Stimulated activated CD4-positive, alpha-beta T cell treated with anti-CD3 and anti-CD28 coated beads, Interleukin-2, amount 100 ng/mL, for 24 hours (primary cell): ENCODE results near the gene FIBP.
"Not testable (repeated sequence)": the region's sequence is repeated elsewhere in the genome, so short reads cannot be mapped to it uniquely, and the experiment has no call there.

Experiments
- DNase-seq, 2 donors: peaks; one replicate each; pipeline ENCODE4 v3.0.0-alpha.2; 2020

FIBP gene

DNA sequence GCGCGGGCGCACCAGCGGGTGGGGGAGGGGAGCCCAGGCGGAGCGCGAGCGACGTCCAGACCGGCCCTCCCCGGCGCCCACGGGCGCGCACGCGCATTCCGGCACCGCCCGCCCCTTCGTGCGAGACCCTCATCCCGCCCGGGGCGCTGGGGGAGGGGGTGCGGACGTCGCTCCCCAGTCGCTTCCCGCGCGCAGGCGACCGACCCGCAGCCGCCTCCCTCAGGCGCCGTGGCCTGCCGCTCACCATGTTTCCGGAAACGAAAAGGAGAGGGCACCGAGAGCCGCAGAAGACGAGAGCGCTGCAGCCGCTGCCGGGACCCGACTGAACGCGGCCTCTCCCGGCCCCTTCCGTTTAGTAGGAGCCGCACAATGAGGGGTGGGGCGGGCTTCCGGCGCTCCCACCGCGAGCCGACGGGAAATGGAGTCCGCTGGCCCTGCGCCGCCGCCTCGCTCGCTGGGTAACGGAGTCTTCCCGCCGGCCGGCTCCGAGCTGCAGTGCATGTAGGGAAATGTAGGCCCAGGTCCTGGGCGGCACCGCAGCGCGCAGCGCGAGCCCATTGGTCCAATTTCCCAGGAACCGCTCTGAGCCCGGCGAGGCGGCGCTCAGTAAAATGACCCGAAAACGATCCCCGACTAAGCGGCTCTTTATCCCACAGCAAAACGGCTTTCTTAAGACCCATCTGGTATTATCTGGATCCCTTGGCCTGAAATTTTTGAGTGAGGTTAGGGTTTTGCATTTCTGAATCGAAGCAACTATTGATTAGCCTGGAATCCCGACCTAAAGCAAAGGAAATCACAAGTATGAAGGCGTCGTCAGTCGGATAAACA, 30.2 kb downstream of the FIBP start, which contains the start of gene CFL1:
TSS of gene CFL1 (minus strand) at position 328 of the 828 bp plus-strand sequence. CDS start at position 247, 81 bp downstream.
- peak; percentile 96 to 97 for DNase-seq

DNA sequence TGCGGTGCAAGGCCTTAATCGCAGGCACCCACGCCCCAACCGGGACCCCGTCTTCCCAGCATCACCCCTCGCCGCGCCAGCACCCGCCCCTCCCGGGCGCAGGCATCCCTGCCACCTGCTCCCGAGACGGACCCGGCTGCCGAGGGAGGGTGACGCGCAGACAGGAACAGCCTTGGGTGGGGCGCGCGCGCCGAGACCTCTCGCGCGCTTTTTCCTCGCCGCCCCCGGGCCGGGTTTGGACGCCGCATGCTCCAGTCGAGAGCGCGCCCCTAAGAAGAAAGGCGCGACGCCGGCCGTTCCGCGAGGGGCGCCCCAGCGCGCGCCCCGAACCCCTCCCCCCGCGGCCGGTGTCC, 30.8 kb downstream of the FIBP start:
- peak in 1 of 2 donors; percentile 70 for DNase-seq

DNA sequence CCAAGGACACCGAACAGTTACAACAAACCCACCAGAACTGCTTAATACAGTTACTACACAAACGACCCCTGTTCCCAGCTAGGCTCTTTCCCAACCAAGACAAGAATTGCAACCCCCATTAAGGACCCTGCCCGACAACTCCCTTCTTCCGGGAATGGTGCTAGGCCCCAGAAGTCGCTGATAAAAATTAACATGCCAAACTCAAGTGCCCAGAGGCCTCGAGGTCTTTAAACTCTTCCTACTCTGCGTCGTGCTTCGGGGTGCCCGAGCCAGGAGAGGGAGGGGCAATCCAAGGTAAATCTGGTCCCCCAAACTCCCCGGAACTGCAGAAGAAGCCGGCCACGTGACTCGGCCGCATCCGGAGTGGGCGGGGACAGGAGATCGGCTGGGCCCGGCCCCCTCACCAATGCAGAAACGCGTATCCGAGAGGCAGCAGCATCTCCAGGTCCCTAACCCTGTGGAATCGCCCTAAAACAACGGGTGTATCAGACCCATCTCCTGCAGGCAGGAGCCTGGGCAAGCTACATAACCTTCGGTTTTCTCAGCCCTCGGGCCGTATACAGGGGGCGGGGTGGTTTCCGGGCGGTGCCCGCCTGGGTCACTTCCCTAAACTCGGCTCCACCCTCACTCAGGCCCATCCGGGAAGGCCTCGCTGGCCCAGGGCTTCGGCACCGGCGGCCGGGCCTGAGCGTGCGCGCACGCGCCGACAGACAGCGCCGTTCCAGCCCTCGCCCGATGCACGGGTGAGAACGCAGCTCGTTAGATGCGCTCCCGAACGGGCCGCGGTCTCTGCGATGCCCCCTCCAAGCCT, 31.4 kb downstream of the FIBP start:
- peak; percentile 86 for DNase-seq

DNA sequence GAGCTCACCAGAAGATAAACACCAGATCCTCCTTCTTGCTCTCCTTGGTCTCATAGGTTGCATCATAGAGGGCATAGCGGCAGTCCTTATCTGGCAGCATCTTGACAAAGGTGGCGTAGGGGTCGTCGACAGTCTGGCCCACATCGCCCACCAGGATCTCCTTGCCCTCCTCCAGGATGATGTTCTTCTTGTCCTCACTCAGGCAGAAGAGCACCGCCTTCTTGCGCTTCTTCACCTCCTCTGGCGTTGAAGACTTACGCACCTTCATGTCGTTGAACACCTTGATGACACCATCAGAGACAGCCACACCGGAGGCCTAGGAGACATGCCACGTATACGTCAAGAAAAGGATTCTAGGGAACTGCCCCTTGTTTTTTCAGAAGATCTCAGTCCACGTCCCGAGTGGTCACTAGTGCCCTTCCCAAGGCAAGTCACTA, 32.3 kb downstream of the FIBP start:
- peak in 1 of 2 donors; percentile 17 for DNase-seq

DNA sequence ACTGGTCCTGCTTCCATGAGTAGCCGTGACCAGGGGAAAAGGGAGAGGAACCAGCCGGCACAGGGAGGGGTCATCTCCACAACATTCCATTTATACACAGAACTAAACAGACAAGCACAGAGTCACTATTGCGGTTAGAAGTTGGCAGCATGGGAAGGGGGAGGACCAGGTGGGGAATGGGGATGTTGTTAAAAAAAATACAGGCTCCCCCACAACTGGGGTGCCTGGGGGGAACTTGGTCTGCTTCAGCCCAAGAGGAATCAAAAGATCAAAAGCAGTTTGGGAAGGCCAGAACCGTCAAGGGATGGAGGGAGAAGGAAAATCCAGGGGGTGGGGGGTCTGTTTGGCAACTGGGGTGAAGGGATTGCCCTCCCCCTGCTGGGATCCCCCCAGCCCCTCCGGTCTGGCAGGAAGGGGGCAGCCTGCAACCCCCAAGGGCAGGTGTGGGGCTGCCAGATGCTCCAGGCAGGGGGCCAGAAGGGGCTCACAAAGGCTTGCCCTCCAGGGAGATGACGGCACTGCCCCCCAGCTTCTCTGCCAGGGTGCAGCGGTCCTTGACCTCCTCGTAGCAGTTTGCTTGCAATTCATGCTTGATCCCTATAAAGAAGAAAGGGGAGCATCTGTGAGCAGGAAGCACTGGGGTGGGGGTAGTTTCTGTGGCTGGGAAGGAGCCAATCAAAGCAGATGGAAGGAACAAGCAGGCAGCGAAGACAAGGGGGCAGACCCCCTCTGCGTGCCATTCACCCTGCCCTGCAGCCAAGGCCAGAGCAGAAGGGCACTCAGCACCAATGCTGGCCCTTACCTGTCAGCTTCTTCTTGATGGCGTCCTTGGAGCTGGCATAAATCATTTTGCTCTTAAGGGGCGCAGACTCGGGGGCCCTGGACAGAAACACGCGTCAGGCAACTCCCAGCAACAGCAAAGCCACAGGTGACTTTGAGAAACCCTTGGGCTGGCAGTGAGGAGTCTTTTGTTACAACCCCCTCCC, 33.1 kb downstream of the FIBP start:
- peak in 1 of 2 donors; percentile 15 for DNase-seq

DNA sequence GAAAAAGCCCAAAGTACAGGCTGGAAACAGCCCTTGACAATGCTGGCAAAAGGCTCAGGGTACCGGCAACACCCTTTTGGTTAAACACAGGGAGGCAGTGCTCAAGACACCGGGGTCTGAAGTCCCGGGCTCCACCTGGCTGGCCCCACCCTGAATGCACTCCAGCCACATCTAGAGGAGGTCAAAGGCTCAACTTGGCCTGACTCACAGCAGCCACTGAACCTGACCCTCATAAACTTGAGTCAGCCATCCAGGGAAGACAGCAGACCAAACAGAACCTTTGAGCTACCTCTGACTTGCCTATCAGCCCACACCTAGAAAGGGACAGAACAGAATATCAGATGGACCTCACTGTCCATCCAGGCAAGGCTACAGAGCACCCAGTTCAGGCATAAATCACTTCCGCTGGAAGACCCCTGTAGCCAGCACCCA, 34.1 kb downstream of the FIBP start:
- DNase-seq: peak in 1 of 2 donors; percentile 15

DNA sequence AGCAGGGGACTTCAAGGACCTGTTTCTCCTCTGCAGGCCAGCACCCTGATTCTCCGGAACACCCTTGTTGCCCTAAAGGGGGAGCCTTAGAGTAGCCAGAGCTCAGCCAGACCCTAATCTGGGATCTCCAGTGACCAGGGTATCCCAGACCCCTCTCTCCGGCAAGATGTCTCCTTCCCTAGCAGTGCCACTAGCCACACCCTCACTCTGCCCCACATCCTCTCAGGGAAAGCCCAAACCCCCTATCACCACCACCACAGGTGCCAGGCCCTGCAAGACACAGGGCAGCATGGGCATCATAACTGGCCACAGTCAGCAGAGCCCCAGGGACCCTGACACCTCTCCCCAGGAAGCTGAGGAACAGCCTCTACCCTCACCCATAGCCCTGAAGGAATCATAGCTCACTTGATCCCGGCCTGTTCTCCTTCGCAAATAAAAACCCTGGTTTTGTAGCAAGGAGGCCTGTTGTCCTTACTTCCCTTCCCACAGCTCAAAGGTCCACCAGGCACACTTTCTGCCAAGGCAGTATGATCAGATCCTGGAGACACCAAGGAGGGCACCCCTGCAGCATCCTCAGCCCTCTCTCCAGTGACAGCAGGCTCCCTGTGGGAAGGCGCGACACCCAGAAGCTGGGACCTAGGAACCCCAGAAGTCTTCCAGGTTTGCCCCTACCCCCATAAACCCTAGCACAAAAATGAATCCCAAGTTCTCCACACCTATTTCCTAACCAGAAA, 34.9 kb downstream of the FIBP start:
- peak in 1 of 2 donors; percentile 16 for DNase-seq

DNA sequence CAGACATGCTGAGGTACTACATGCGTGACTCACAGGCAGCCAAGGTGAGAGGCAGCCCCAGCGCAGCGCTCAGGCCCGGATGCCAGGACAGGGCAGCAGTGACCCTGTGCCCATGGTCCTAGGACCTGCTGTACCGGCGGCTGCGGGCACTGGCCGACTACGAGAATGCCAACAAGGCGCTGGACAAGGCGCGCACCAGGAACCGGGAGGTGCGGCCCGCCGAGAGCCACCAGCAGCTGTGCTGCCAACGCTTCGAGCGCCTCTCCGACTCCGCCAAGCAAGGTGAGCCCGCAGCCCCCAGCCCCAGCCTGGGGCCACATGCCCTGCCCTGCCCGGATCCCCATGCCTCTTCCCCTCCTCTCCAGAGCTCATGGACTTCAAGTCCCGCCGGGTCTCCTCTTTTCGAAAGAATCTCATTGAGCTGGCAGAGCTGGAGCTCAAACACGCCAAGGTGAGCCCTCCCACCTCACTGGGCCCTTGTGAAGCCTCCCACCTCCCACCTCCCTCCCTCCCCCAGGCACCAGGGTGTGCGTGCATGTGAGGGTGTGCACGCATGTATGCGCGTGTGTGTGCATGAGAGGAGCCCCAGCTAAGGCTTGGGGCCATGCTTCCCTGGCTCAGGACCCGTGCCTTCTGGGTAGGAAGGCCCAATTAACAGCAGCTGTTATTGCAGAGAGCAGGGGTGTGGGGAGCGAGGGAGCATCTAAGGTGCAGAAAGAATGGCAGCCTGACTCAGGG, 35.6 kb downstream of the FIBP start:
- peak in 1 of 2 donors; percentile 18 for DNase-seq

DNA sequence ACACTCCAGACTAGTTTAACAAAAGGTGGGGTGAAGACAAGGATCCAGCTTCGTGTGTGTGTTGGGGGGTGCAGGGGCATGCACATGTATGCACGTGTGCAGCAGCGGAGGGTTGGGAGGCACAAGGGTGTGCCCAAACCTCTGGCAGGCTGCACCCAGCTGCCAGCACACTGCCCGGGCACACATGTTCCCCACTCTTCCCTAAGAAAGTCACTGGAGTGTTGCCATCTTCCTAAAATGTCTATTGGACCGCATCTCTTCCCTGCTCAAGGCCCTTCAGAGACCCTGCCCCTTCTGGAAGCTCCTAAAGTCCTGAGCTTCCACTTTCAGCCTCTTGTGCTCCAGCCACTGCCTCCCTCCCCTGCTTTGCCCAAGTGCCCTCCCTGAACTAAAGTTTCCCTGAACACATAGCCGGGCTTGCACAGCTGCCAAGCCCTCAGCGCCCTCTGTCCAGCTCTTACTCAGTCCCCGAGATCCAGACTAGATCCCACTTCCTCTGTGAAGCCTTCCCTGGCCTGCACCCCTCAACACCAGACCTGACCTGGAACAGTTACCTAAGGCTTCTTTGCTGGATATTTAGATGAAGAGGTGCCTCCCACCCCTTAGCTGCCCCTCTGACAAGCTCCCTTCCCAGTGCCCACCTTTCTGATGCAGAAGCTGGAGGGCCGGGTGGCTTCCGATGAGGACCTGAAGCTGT, 36.3 kb downstream of the FIBP start:
- DNase-seq: peak in 1 of 2 donors; percentile 16

DNA sequence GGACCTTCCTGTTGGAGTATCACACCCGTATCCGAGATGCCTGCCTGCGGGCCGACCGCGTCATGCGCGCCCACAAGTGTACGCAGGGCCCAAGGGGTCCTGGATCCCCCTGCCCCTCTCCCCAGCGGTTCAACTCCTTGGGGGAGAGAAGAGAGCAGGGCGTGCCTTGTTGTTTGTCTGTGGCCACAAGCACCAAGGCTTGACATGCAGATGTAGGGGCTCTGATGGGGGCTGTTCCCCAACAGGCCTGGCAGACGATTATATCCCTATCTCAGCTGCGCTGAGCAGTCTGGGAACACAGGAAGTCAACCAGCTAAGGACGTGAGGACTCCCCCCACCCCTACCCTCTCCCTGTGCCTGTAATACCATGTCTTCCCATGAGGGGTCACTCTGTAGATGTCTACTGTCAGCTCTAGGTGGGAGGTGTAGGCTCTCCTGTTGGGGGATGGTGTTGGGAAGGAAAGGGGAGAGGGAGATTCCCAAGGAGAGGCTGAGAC, 37.1 kb downstream of the FIBP start:
- peak in 1 of 2 donors; percentile 22 for DNase-seq

DNA sequence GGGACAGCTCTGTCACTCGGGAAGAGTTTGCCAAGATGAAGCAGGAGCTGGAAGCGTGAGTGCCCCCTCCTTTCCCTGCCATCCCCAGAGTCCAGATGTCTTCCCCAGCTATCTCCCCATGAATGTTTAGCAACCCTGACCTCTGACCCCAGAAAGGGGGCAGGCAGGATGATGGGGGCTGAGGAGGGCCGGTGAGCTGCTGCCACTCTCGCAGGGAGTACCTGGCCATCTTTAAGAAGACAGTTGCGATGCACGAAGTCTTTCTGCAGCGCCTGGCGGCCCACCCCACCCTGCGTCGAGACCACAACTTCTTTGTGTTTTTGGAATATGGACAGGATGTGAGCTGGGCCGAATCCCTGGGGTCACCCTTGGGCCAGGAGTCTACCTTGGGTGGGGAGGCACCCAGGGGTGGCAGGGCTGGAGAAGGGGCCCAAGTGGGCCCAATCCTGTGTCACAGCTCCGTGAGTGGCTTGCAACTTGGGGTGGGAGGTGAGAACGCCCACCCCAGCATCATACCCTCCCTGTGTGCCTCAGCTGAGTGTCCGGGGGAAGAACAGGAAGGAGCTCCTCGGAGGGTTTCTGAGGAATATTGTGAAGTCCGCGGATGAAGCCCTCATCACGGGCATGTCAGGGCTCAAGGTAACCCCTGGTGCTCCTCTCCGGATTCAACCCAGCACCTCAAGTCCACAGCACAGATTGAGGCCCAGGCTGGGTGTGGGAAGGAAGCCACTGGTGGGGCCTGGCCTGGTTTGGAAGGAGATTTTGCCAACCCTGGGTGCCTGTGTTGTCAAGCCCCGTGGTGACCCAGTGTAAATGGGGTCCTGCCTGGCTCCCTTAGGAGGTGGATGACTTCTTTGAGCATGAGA, 37.8 kb downstream of the FIBP start:
- peak in 1 of 2 donors; percentile 17 for DNase-seq

DNA sequence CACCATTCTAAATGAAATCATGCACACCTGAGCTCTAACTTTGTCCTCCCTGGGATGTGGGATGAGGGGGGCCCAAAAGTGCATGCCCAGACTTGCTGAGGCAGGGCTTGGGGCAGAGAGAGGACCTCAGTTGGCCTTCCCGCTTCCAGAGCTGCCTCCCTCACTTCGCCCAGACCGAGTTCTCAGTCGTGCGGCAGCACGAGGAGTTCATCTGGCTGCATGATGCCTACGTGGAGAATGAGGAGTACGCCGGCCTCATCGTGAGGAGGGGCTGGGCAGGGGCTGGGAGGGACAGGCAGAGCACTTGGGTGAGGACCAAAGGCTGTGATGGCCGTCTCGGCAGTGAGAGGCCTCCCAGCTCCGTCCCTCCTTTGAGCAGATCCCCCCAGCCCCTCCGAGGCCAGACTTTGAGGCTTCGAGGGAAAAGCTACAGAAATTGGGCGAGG, 38.5 kb downstream of the FIBP start:
- DNase-seq: no peak

DNA sequence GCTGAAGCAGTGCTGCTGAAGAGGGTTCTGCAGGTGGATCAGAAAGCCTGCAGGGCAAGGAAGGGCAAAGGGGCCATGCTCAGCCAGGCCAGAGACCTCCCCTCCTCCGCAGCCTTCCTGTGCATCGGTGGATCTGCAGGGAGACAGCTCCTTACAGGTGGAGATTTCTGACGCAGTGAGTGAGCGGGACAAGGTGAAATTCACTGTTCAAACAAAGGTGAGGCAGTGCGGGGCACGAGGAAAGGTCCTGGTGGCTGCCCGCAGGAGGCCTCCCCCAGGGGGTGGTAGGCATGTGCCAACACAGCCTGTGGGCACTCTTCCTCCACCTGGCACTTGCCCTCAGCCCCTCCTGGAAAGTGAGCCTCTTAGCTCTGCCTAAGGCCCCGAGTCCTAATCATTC, 38.9 kb downstream of the FIBP start:
- DNase-seq: no peak

DNA sequence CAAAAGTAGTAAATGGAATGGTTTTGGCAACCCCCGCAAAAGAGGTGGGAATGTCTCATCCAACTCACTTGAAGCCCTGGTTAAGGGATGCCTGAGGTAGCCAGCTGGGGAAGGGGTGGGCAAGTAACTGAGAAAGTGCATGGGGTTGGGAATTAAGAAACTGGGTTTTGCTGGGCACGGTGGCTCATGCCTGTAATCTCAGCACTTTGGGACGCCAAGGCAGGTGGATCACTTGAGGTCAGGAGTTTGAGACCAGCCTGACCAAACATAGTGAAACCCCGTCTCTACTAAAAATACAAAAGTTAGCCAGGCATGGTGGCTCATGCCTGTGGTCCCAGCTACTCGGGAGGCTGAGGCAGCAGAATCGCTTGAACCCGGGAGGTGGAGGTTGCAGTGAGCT, 39.6 kb downstream of the FIBP start:
- DNase-seq: not testable (repeated sequence)

DNA sequence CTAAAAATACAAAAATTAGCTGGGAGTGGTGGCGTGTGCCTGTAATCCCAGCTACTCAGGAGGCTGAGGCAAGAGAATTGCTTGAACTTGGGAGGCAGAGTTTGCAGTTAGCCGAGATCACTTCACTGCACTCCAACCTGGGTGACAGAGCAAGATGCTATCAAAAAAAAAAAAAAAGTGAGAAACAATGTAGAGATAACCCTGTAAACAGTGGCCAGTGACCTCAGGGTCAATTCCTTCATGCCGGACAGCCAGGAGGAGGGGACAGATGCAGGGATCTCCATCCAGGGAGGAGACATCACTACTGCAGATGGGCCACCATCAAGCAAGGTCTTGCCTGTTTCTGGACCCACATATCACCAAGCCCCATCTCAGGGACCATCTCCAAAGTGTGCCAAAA, 40.5 kb downstream of the FIBP start:
- DNase-seq: no peak

DNA sequence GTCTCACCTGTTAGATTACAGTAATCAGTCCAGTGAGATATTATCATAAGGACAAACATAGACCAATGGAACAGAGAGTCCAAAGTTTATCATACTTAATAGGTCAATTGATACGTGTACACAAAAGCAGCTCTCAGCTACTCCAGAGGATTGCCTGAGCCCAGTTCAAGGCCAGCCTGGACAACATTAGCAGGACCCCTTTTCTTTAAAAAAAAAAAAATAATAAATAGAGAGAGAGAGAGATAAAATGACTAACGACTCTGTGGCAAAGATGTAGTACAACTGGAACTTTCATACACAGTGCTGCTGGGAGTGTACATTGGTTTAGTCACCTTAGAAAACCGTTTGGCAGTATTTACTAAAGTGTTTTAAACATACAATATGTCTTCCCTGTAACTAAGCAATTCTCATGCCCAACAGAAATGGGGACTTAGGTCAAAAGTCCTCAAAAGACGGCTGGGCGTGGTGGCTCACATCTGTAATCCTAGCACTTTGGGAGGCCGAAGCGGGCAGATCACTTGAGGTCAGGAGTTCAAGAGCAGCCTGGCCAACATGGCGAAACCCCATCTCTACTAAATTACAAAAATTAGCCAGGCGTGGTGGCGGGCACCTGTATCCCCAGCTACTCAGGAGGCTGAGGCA, 43.9 kb downstream of the FIBP start:
- DNase-seq: no peak

DNA sequence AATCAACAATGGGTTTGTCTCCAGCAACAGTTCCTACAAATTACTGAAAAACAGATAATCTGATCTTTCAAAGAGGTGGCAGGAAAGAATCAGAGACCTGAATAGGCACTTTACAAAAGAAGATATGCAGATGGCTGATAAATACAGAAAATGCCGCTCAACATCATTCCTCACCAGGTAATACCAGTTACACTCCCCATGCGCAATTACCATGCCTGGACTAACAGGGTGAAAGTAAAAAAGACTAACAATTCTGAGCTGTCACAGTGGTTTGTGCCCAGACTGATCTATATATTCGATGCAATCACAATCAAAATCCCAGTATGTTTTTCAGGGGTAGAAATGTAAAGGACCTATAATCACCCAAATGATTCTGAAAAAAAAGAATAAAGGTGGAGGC, 44.5 kb downstream of the FIBP start:
- no peak for DNase-seq

DNA sequence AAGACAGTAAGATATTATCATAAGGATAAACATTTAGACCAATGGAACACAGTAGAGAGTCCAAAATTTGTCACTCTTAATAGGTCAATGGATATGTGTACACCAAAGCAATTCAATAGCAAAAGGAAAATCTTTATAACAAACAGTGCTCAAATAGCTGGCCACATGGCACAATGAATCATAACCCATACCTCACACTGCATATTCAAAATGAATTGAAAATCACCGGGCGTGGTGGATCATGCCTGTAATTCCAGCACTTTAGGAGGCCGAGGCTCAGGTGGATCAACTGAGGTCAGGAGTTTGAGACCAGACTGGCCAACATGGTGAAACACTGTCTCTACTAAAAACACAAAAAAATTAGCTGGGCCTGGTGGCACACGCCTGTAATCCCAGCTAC, 46.1 kb downstream of the FIBP start:
- no peak for DNase-seq

DNA sequence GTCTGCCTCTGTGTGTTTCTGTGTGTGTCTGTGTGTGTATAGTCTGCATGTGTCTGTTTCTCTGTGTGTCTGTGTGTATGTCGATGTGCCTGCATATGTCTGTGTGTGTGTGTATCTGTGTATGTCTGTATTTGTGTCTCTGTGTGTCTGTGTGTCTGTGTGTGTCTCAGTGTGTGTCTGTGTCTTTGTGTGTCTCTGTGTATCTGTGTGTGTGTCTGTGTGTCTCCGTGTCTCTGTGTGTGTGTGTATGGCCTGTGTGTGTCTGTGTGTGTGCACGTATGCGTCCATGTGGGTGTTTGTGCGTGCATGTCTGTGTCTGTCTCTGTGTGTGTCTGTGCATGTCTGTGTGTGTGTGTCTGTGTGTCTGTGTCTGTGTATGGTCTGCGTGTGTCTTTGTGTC, 54.1 kb downstream of the FIBP start:
- no peak for DNase-seq
